Neural cell (in vitro differentiated cells): ENCODE measurements around the gene NPIPA1. TPM values are rescaled to one million over a fixed set of nuclear protein-coding genes. Genes with fewer than 3 reads are reported as not detected.

ENCODE experiments used
- H2AFZ ChIP-seq: fragments of 200-600, 300-800 bp; sonication (generic), shearing (Covaris generic); 2 replicates; pipeline ENCODE4 v1.6.0; 2014; ENCODE audit warnings: low read depth, mild to moderate bottlenecking, antibody characterized with exemption, low read length, moderate library complexity
- H3F3A ChIP-seq: fragments of 200-600 bp; shearing (Covaris generic); 2 replicates; pipeline ENCODE4 v1.6.1; 2016; ENCODE audit warnings: mild to moderate bottlenecking, moderate library complexity, mixed read lengths, antibody characterized with exemption, low read length; ENCODE audit not compliant: insufficient read depth, poor library complexity, severe bottlenecking
- H3K27ac ChIP-seq: fragments of 200-600, 300-800 bp; sonication (generic), shearing (Covaris generic); 2 replicates; pipeline ENCODE4 v1.5.1; 2014; ENCODE audit warnings: mild to moderate bottlenecking, low read length, moderate library complexity
- H3K27me3 ChIP-seq: fragments of 300-800, 200-600 bp; sonication (generic), shearing (Covaris generic); 2 replicates; pipeline ENCODE4 v1.6.0; 2014; ENCODE audit warnings: mild to moderate bottlenecking, low read depth, low read length, moderate library complexity; ENCODE audit not compliant: insufficient read depth
- H3K36me3 ChIP-seq: fragments of 300-800, 200-600 bp; sonication (generic), shearing (Covaris generic); 2 replicates; pipeline ENCODE4 v1.5.1; 2014; ENCODE audit warnings: mild to moderate bottlenecking, antibody characterized with exemption, low read length, moderate library complexity; ENCODE audit not compliant: insufficient read depth
- H3K4me2 ChIP-seq: fragments of 300-800, 200-600 bp; sonication (generic), shearing (Covaris generic); 2 replicates; pipeline ENCODE4 v1.6.0; 2014; ENCODE audit warnings: mild to moderate bottlenecking, low read length
- H3K4me3 ChIP-seq: fragments of 300-800, 200-600 bp; sonication (generic), shearing (Covaris generic); 2 replicates; pipeline ENCODE4 v1.5.1; 2014; ENCODE audit warnings: mild to moderate bottlenecking, low read length, moderate library complexity
- H3K79me2 ChIP-seq: fragments of 200-600 bp; shearing (Covaris generic); replicated peaks from 2 replicates; pipeline ENCODE4 v1.6.0; 2014; ENCODE audit warnings: mild to moderate bottlenecking, low read length, moderate library complexity; ENCODE audit not compliant: insufficient read depth
- H3K9ac ChIP-seq: fragments of 300-800, 200-600 bp; sonication (generic), shearing (Covaris generic); 2 replicates; pipeline ENCODE4 v1.6.1; 2016; ENCODE audit warnings: mild to moderate bottlenecking, low read length, mixed read lengths
- H3K9me2 ChIP-seq: fragments of 200-600 bp; shearing (Covaris generic); 2 replicates; pipeline ENCODE4 v1.6.1; 2016; ENCODE audit warnings: mild to moderate bottlenecking, low read length, mixed read lengths; ENCODE audit not compliant: insufficient read depth
- H3K9me3 ChIP-seq: fragments of 200-600, 300-800 bp; sonication (generic), shearing (Covaris generic); 2 replicates; pipeline ENCODE4 v1.6.1; 2016; ENCODE audit warnings: mild to moderate bottlenecking, mixed run types, low read length, moderate library complexity, mixed read lengths
- H4K20me1 ChIP-seq: fragments of 200-600 bp; shearing (Covaris generic); 2 replicates; pipeline ENCODE4 v1.6.1; 2016; ENCODE audit warnings: mild to moderate bottlenecking, mixed run types; ENCODE audit not compliant: insufficient read depth
- EP300 ChIP-seq: fragments of 450-650 bp; conservative IDR thresholded peaks from 2 replicates; pipeline ENCODE4 v1.6.1; 2014; ENCODE audit warnings: antibody characterized with exemption, mild to moderate bottlenecking, moderate library complexity; ENCODE audit not compliant: poor library complexity, severe bottlenecking
- EZH2 ChIP-seq: fragments of 200-600, 300-800 bp; shearing (Covaris generic), sonication (generic); IDR thresholded peaks from 2 replicates; pipeline ENCODE4 v1.6.1; 2014; ENCODE audit warnings: antibody characterized with exemption, low read length, borderline replicate concordance, mild to moderate bottlenecking; ENCODE audit not compliant: insufficient read depth, poor library complexity, severe bottlenecking
- MXI1 ChIP-seq: fragments of 450-650 bp; conservative IDR thresholded peaks from 2 replicates; pipeline ENCODE4 v1.6.1; 2014; ENCODE audit warnings: antibody characterized with exemption, mild to moderate bottlenecking; ENCODE audit not compliant: poor library complexity, severe bottlenecking
- POLR2AphosphoS5 ChIP-seq: IDR thresholded peaks from 2 replicates; pipeline ENCODE4 v1.6.1; 2012
- RAD21 ChIP-seq: fragments of 450-650 bp; conservative IDR thresholded peaks from 2 replicates; pipeline ENCODE4 v1.6.1; 2014; ENCODE audit warnings: antibody characterized with exemption, mild to moderate bottlenecking, moderate library complexity
- SMC3 ChIP-seq: fragments of 450-650 bp; conservative IDR thresholded peaks from 2 replicates; pipeline ENCODE4 v1.6.1; 2014; ENCODE audit warnings: antibody characterized with exemption, mild to moderate bottlenecking, moderate library complexity; ENCODE audit not compliant: poor library complexity
- TAF1 ChIP-seq: IDR thresholded peaks from 2 replicates; pipeline ENCODE4 v1.6.1; 2012; ENCODE audit warnings: low read depth
- polyA plus RNA-seq: library from polyadenylated mRNA; depleted of rRNA; stranded (reverse); fragments of >200 nt; gene quantifications from 2 replicates; pipeline ENCODE4 v1.2.3, GENCODE V29; 2014
- TF ChIP-seq, protein P1 (sequence below): fragments of 450-650 bp; IDR thresholded peaks from 2 replicates; pipeline ENCODE4 v1.5.1; 2014; ENCODE audit warnings: antibody characterized with exemption, mild to moderate bottlenecking, moderate library complexity; ENCODE audit not compliant: poor library complexity, severe bottlenecking
- TF ChIP-seq, protein P2 (sequence below): IDR thresholded peaks from 2 replicates; pipeline ENCODE4 v1.6.1; 2012; ENCODE audit warnings: borderline replicate concordance

Gene NPIPA1
- polyA plus RNA-seq, 1 donor from 2014 or later, result 124 TPM

DNA sequence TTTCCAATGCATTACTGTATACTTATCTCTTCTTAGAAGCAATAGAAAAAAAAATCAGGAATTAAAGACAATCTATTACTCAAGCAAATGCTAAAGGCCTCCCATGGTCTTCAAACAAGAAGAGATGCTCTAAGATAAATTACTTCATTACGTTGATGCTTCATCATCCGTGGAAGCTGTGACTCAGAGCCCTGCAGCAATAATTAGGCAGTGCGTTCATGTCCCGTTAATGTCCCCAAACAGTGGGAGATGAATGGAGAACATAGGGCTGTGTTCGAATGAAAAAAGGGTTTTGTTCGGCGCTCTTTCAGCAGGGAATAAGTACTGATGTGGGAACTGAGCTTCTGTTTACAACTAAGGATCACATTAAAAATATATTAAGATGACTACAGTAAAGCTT lies 21.7 kb downstream of the NPIPA1 start:
- H3K79me2 ChIP-seq, result no peaks in the 10 kb centered on the region
- no peaks in the 10 kb centered on the region for H3K36me3 ChIP-seq
- H2AFZ ChIP-seq, result no peak overlapping the region

DNA sequence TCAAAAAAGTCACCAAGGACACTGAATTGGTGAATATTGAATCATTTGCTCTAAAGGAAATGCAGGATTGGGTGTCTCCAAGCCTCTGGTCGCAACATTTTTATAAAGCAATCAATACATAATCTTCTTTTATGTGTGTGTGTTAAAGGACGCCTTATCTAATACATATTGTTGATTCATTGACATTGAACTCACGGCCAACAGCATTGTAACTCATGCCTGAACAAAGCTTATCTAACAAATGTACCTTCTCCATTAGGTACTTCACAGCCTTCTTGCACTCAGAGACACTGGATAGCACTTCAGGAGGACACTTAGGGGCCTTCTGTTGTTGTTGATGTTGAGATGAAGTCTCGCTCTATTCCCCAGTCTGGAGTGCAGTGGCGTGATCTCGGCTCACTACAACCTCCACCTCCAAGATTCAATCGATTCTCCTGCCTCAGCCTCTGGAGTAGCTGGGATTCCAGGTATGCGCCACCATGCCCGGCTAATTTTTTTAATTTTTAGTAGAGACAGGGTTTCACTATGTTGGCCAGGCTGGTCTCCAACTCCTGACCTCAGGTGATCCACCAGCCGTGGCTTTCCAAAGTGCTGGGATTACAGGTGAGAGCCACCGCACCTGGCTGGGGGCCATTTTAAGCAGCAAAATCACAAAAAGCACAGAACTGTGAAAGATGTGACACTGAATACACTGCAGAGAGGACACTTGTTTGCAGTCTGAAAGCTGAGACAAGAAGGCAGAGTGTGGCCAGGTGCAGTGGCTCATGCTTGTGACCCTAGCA lies 24.4 kb downstream of the NPIPA1 start:
- no peak overlapping the region for H2AFZ ChIP-seq
- H3K4me3 ChIP-seq, result no peak overlapping the region
- no peaks in the 10 kb centered on the region for H3K36me3 ChIP-seq
- H3K4me2 ChIP-seq, result no peak overlapping the region
- no peaks in the 10 kb centered on the region for H3K27me3 ChIP-seq
- H4K20me1 ChIP-seq, result no peaks in the 10 kb centered on the region
- TF ChIP-seq, protein P1, sequence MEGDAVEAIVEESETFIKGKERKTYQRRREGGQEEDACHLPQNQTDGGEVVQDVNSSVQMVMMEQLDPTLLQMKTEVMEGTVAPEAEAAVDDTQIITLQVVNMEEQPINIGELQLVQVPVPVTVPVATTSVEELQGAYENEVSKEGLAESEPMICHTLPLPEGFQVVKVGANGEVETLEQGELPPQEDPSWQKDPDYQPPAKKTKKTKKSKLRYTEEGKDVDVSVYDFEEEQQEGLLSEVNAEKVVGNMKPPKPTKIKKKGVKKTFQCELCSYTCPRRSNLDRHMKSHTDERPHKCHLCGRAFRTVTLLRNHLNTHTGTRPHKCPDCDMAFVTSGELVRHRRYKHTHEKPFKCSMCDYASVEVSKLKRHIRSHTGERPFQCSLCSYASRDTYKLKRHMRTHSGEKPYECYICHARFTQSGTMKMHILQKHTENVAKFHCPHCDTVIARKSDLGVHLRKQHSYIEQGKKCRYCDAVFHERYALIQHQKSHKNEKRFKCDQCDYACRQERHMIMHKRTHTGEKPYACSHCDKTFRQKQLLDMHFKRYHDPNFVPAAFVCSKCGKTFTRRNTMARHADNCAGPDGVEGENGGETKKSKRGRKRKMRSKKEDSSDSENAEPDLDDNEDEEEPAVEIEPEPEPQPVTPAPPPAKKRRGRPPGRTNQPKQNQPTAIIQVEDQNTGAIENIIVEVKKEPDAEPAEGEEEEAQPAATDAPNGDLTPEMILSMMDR, result no peak
- no peak for TF ChIP-seq TAF1
- TF ChIP-seq EZH2, result no peak
- no peak for TF ChIP-seq MXI1
- TF ChIP-seq EP300, result no peak
- TF ChIP-seq, protein P2, sequence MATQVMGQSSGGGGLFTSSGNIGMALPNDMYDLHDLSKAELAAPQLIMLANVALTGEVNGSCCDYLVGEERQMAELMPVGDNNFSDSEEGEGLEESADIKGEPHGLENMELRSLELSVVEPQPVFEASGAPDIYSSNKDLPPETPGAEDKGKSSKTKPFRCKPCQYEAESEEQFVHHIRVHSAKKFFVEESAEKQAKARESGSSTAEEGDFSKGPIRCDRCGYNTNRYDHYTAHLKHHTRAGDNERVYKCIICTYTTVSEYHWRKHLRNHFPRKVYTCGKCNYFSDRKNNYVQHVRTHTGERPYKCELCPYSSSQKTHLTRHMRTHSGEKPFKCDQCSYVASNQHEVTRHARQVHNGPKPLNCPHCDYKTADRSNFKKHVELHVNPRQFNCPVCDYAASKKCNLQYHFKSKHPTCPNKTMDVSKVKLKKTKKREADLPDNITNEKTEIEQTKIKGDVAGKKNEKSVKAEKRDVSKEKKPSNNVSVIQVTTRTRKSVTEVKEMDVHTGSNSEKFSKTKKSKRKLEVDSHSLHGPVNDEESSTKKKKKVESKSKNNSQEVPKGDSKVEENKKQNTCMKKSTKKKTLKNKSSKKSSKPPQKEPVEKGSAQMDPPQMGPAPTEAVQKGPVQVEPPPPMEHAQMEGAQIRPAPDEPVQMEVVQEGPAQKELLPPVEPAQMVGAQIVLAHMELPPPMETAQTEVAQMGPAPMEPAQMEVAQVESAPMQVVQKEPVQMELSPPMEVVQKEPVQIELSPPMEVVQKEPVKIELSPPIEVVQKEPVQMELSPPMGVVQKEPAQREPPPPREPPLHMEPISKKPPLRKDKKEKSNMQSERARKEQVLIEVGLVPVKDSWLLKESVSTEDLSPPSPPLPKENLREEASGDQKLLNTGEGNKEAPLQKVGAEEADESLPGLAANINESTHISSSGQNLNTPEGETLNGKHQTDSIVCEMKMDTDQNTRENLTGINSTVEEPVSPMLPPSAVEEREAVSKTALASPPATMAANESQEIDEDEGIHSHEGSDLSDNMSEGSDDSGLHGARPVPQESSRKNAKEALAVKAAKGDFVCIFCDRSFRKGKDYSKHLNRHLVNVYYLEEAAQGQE, result no peak
- no peak for TF ChIP-seq SMC3
- no peak for TF ChIP-seq RAD21
- no peak for TF ChIP-seq POLR2AphosphoS5
- H3K9me2 ChIP-seq, result no peaks in the 10 kb centered on the region
- no peaks in the 10 kb centered on the region for H3F3A ChIP-seq
- no peaks in the 10 kb centered on the region for H3K79me2 ChIP-seq
- H3K9ac ChIP-seq, result no peak overlapping the region
- H3K27ac ChIP-seq, result no peak overlapping the region
- no peaks in the 10 kb centered on the region for H3K9me3 ChIP-seq

More for the DNA sequence above, 21.7 kb downstream of the NPIPA1 start:
- Histone ChIP-seq H3K4me3 (no peak overlapping the region), H3F3A (no peaks in the 10 kb centered on the region), H3K9me3 (no peaks in the 10 kb centered on the region), H4K20me1 (no peaks in the 10 kb centered on the region), H3K27me3 (no peaks in the 10 kb centered on the region), H3K4me2 (no peak overlapping the region), H3K9ac (no peak overlapping the region), H3K27ac (no peak overlapping the region), H3K9me2 (no peaks in the 10 kb centered on the region)
- TF ChIP-seq RAD21 (no peak), EZH2 (no peak), EP300 (no peak), MXI1 (no peak), TAF1 (no peak), SMC3 (no peak), POLR2AphosphoS5 (no peak)
- TF ChIP-seq, protein P1, result no peak
- TF ChIP-seq, protein P2, result no peak
